Loucy (cell line): ENCODE measurements around the gene DISP1.
A peak's percentile ranks its signal among the peaks of the same experiment; 100 is the strongest.

ENCODE experiments used
- H2AFZ ChIP-seq: fragments of 200-600 bp; sonication (generic); 2 replicates; pipeline ENCODE4 v1.6.0; 2016; ENCODE audit warnings: antibody characterized with exemption, mild to moderate bottlenecking, low read length, moderate library complexity
- H3F3A ChIP-seq: fragments of 200-600 bp; 2 replicates; pipeline ENCODE4 v1.6.0; 2016; ENCODE audit warnings: antibody characterized with exemption, low read depth, mild to moderate bottlenecking
- H3K27me3 ChIP-seq: fragments of 200-600 bp; sonication (generic); 2 replicates; pipeline ENCODE4 v1.6.1; 2014; ENCODE audit warnings: low read length, mild to moderate bottlenecking; ENCODE audit not compliant: insufficient read depth, poor library complexity, severe bottlenecking
- H3K36me3 ChIP-seq: fragments of 200-600 bp; sonication (generic); 2 replicates; pipeline ENCODE4 v1.6.1; 2016; ENCODE audit warnings: low read length; ENCODE audit not compliant: insufficient read depth
- H3K4me1 ChIP-seq: fragments of 200-600 bp; sonication (generic); 2 replicates; pipeline ENCODE4 v1.5.1; 2014; ENCODE audit warnings: low read length, mild to moderate bottlenecking; ENCODE audit not compliant: insufficient read depth, poor library complexity, severe bottlenecking
- H3K4me2 ChIP-seq: fragments of 200-600 bp; sonication (generic); 2 replicates; pipeline ENCODE4 v1.6.0; 2014; ENCODE audit warnings: antibody characterized with exemption, low read length, low read depth, mild to moderate bottlenecking; ENCODE audit not compliant: poor library complexity, severe bottlenecking
- H3K4me3 ChIP-seq: fragments of 200-600 bp; sonication (generic); 2 replicates; pipeline ENCODE4 v1.5.1; 2014; ENCODE audit warnings: low read length, mild to moderate bottlenecking, mixed read lengths; ENCODE audit not compliant: poor library complexity, severe bottlenecking
- H3K79me2 ChIP-seq: fragments of 200-600 bp; sonication (generic); 2 replicates; pipeline ENCODE4 v1.6.1; 2014; ENCODE audit warnings: low read length; ENCODE audit not compliant: insufficient read depth
- H3K9ac ChIP-seq: fragments of 200-600 bp; sonication (generic); 2 replicates; pipeline ENCODE4 v1.6.0; 2014; ENCODE audit warnings: mild to moderate bottlenecking, low read depth, low read length, moderate library complexity; ENCODE audit not compliant: poor library complexity, severe bottlenecking
- H3K9me2 ChIP-seq: fragments of 200-600 bp; sonication (generic); replicated peaks from 2 replicates; pipeline ENCODE4 v1.6.1; 2016; ENCODE audit warnings: low read depth, low read length, mixed read lengths
- H3K9me3 ChIP-seq: fragments of 200-600 bp; sonication (generic); 2 replicates; pipeline ENCODE4 v1.6.1; 2014; ENCODE audit warnings: mild to moderate bottlenecking, antibody characterized with exemption, low read length, low read depth; ENCODE audit not compliant: insufficient read depth
- H4K20me1 ChIP-seq: fragments of 200-600 bp; sonication (generic); 2 replicates; pipeline ENCODE4 v1.6.0; 2014; ENCODE audit warnings: antibody characterized with exemption, low read length, mild to moderate bottlenecking; ENCODE audit not compliant: insufficient read depth, poor library complexity, severe bottlenecking
- EZH2phosphoT487 ChIP-seq: fragments of 200-600 bp; IDR thresholded peaks from 2 replicates; pipeline ENCODE4 v1.6.1; 2018; ENCODE audit warnings: antibody characterized with exemption, mild to moderate bottlenecking, moderate library complexity, borderline replicate concordance
- TF ChIP-seq, protein P1 (sequence below): fragments of 200-600 bp; sonication (generic); conservative IDR thresholded peaks from 2 replicates; pipeline ENCODE4 v1.5.1; 2014; ENCODE audit warnings: mild to moderate bottlenecking, antibody characterized with exemption, low read length

DISP1 gene

DNA sequence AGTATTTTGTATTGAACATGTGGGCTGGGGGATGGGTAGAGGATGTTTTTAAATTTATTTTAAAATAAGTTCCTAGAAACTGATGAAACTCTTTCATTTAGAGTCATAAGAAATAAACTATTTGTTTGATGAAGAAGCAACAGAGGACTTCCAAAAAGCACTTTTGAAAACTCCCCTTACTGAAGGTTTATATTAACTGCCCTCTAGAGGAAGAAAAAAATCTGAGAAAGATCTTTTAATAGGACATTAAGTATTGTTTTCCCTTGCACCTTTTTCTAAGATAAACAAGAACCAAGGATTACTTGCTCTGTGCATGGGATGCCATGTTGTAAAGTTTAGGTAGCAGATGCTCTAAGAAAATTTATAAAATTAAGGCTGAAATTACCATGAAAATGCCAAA, 14.1 kb downstream of the DISP1 start:
- H3K36me3 ChIP-seq: no peaks in the 10 kb centered on the region
- H3K4me3 ChIP-seq: no peak overlapping the region
- H3K9me3 ChIP-seq: no peaks in the 10 kb centered on the region
- no peaks in the 10 kb centered on the region for H4K20me1 ChIP-seq
- no peak overlapping the region for H3K9ac ChIP-seq
- no peaks in the 10 kb centered on the region for H3K27me3 ChIP-seq
- H3K4me2 ChIP-seq: no peak overlapping the region
- TF ChIP-seq EZH2phosphoT487: no peak
- TF ChIP-seq, protein P1, sequence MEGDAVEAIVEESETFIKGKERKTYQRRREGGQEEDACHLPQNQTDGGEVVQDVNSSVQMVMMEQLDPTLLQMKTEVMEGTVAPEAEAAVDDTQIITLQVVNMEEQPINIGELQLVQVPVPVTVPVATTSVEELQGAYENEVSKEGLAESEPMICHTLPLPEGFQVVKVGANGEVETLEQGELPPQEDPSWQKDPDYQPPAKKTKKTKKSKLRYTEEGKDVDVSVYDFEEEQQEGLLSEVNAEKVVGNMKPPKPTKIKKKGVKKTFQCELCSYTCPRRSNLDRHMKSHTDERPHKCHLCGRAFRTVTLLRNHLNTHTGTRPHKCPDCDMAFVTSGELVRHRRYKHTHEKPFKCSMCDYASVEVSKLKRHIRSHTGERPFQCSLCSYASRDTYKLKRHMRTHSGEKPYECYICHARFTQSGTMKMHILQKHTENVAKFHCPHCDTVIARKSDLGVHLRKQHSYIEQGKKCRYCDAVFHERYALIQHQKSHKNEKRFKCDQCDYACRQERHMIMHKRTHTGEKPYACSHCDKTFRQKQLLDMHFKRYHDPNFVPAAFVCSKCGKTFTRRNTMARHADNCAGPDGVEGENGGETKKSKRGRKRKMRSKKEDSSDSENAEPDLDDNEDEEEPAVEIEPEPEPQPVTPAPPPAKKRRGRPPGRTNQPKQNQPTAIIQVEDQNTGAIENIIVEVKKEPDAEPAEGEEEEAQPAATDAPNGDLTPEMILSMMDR: peak; percentile 43
- no peaks in the 10 kb centered on the region; the same call in 1 of the 2 replicates for H3K79me2 ChIP-seq
- peaks cover 5% of the 10 kb centered on the region for H3K4me1 ChIP-seq
- H3F3A ChIP-seq: no peaks in the 10 kb centered on the region
- no peak overlapping the region for H2AFZ ChIP-seq
- H3K9me2 ChIP-seq: no peaks in the 10 kb centered on the region

DNA sequence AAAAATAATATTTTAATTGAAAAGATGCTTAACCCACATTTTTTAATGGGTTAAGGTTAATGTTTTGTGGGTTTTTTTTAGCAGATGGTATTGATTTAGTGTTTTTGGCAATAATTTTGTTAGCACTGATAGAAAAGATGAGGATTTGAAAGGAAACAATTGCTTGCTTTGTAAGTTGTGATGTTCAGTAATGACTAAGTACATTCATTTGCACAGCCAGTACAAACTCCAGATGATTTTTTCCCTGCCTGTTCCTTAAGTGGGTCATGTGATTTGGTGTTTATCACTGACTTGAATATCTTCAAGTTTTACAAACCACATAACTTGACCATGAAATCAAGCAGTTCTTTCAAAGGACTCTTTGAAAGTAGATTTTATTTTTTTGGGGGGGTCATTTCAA, 15.0 kb downstream of the DISP1 start:
- Histone ChIP-seq H4K20me1 (no peaks in the 10 kb centered on the region), H3K4me2 (no peak overlapping the region), H3K9ac (no peak overlapping the region), H3K9me2 (no peaks in the 10 kb centered on the region), H3F3A (no peaks in the 10 kb centered on the region), H3K79me2 (no peaks in the 10 kb centered on the region; the same call in 1 of the 2 replicates), H3K4me3 (no peak overlapping the region), H3K27me3 (no peaks in the 10 kb centered on the region), H3K36me3 (no peaks in the 10 kb centered on the region), H3K4me1 (peaks cover 5% of the 10 kb centered on the region), H2AFZ (no peak overlapping the region), H3K9me3 (no peaks in the 10 kb centered on the region)
- TF ChIP-seq, protein P1: no peak
- TF ChIP-seq EZH2phosphoT487: no peak

DNA sequence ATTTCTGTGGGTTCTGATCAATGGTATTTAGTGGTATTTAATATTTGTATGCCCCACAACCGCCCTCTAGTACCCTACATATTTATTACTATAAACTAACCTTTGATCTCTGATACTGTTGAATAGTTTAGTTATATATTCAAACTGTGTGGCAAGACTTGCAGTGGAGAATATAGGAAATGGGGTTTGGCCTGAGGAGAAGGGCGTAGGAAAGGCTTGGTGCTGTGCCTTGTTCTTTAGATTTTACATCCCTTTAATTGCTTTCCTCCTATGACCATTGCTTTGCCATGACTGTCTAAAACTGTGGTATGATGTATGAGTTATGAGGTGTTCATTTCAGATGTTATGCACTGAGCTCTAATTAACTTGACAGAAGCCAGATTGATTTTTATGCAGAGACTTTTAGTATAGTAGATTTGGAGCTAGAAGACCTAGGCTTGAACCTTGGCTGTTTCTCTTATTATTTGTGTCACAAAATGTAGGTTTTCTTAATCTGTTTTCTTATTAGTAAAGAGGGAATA, 18.6 kb downstream of the DISP1 start:
- Histone ChIP-seq H3K9me2 (no peaks in the 10 kb centered on the region), H3K4me3 (no peak overlapping the region), H2AFZ (no peak overlapping the region), H3K9me3 (no peaks in the 10 kb centered on the region), H3K79me2 (no peaks in the 10 kb centered on the region; the same call in 1 of the 2 replicates), H3F3A (no peaks in the 10 kb centered on the region), H3K36me3 (no peaks in the 10 kb centered on the region; the same call in 1 of the 2 replicates), H3K4me1 (peaks cover 5% of the 10 kb centered on the region), H3K4me2 (no peak overlapping the region), H3K27me3 (no peaks in the 10 kb centered on the region), H4K20me1 (no peaks in the 10 kb centered on the region), H3K9ac (no peak overlapping the region)
- TF ChIP-seq EZH2phosphoT487: no peak
- TF ChIP-seq, protein P1: no peak
